ENCODE data around the gene SHISA2.
A peak's percentile ranks its signal among the peaks of the same experiment; 100 is the strongest.

The SHISA2 gene

DNA sequence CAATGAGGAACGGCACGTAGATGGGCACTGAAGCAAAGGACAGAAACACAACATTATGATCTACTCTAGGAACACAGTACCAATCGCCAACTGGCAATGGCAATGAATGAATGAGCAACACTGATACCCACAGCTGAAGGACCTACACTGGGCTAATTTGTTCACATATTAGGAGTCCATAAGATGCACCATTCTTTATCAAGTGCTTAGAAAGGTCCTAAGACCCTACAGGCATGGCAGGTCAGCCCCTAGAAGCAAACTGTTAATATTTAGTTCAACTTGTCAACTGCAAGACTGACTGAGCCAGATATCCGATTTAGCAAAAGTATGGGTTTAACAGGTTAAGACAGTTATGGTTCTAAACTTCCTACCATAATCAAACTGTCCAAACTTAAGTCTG, 4.8 kb downstream of the SHISA2 start:
- DNase-seq, result no peak

DNA sequence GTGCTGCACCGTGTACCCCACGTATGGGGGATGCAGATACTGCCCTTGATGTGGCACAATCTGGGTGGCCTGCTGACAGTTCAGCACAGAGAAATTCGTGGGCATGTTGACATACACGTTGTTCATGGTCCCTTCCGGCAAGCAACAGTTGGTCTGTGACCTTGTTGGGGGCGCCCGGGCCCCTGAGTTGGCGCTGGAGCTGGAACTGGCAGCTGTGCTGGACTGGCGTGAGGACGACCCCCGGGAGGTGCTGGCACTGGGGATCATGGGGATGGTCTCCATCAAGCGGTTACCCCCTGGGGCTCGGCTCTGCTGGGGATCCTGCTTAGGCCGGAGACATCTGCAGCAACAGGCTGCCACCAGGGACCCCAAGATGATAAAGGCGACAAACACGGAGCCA, 5.2 kb downstream of the SHISA2 start:
- no peak for DNase-seq

DNA sequence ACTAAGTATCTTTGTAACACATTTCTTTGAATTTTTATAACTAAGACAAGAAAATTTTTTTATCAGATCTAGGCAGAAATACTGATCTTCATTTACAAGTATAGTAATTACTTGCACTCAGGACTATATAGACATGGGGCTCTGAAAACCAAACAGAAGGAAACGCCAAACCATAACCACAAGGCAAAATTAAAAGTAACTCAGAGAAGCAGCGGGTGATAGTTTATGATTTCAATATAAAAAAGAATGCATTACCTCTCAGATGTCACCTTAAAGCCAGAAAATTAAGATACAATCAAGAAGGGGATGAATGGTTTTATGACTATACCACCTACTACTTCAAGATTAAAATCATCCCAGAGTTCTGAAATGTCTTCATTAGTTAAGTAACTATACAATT, 6.7 kb downstream of the SHISA2 start:
- DNase-seq, result no peak

- DNase-seq, result no peak
Measured at GRCh38 chr13:26042785-26043184, 9.0 kb downstream of the SHISA2 start.

GRCh38 chr13:26041444-26041843, 10.4 kb downstream of the SHISA2 start:
- no peak for DNase-seq

DNA sequence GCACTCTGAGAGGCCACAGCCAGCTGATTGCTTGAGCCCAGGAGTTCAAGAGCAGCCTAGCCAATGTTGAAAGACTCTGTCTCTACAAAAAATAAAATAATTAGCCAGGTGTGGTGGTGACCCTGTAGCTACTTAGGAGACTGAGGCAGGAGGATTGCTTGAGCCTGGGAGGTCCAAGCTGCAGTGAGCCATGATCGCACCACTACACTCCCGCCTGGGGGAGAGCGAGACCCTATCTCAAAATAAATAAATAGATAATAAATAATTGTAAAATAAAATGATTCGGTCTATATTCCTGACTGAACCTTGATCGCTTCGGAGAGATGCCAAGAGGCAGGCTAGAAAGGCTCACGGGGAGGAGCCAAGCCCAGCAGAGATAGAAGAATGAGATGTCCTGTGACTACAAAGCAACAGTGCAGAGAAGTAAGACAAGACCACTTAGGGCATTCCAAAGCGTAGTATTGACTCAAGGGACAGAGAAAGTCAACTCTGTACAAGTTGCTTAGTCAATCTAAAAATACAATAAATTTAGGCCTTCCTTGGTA, 12.8 kb downstream of the SHISA2 start:
- DNase-seq, result no peak

DNA sequence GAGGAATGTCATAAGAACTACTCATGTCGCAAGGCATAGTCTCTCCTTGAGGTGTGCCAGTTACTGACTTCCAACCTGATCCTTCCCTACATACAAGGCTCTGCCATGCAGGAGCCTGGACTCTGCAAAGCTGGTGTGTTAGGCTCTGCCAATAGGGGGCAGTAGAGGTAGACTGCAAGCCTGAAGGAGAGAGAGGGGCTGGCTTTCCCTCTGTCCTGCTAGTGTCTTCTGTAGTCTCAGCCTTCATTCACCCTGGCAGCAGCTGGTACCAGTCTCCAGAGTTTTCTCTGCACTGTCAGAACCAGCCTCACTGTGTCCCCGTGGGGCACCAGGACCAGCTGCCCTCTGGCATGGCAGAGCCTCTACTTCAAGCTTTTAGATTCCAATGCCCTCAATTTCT, 14.5 kb downstream of the SHISA2 start:
- peak; percentile 77 for DNase-seq

- no peak for DNase-seq
Measured at GRCh38 chr13:26036383-26036782, 15.4 kb downstream of the SHISA2 start.

DNA sequence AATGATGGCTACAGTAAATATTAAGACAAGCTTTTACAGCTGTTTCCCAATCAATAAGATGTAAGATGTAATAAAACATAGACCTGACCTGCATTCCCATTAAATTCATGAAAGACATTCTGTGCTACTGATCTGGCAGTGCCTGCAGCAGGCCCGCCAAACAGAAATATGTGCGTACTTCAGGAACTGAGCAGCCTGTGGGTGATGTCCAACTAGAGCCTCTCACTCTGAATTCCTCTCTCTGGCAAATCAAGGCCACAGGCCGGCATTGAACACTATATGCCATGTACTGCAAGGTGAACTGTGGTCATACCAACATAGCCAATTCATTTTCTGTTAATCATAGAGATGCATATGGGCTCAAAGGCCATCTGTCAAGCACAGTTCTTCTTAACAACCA, 17.8 kb downstream of the SHISA2 start:
- no peak for DNase-seq

DNA sequence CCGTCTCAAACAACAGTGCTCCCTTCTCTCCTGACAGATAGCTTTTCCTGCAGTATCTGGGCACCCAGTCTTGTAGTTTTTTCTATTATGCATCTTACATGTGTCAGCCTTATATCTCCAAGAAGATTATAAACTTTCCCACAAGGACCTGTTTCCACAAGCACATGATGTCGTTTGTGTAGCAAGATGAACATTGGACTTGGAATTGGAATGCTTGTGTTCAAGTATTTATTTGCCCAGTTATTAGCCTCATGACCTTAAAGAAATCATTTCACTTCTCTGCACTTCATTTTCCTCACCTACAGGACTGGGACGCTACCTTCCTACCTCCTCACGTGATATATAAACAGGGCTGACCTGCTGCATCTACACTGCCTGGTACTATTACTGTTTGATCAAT, 21.5 kb downstream of the SHISA2 start:
- DNase-seq, result no peak

- no peak for DNase-seq
Measured at GRCh38 chr13:26029581-26030136, 22.2 kb downstream of the SHISA2 start.

DNA sequence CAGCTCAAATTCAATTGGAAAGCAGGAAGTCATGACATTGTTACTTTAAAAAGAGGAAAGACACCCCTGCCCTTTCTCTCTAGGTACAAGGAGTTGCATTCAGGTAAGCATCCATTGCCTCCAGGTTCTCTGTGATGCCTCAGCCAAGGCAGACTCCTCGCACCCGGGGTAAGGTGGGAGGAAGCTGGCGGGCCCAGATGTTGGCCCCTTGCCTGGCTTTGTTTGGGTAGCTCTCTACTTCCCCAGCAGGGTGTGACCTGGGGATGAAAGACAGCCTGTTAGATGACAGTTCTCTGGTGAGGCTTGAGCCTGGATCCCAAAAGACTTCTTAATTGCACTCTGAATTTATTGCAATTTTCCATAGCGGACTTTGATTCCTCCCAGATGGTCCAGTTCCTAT, 25.6 kb downstream of the SHISA2 start:
- DNase-seq, result no peak

DNA sequence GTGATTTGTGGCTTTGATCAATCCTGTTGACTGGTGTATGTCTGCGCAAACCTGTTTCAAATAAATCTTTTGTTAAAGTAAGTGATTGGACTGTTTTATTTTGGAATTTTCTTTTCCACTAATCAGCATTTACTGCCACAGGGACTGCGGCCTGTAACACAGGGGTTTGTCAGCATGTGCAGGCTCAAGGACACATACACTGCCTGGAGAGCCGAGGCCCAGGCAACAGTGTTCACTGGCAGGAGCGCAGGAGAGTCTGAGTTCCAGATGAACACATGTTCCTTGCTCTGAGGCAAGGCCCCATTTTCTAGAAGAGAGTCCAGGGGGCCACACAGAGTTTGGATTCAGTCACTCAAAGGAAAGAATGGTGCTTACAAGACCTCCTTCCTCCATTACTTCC, 26.0 kb downstream of the SHISA2 start:
- DNase-seq, result no peak

DNA sequence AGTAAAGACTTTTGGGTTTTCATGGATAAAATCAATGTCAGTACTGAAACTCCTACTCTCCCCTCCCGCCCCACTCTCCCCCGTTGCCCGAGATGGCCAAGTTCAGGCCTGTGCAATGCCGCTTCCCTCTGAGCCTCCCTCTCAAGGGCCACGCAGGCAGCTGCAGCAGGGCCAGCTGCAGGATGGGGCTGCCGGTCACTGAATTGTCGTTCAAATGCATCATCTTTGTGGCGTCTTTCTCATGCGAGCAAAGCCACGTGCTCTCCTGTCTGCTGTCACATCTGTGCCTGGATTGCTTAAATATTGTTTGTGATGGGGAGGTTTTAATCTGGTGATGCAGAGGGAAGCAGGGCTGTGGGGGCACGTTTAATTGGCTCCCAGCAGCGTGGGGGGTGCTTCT, 26.6 kb downstream of the SHISA2 start:
- peak; percentile 43 for DNase-seq

- no peak for DNase-seq
Measured at GRCh38 chr13:26024558-26024957, 27.3 kb downstream of the SHISA2 start.

DNA sequence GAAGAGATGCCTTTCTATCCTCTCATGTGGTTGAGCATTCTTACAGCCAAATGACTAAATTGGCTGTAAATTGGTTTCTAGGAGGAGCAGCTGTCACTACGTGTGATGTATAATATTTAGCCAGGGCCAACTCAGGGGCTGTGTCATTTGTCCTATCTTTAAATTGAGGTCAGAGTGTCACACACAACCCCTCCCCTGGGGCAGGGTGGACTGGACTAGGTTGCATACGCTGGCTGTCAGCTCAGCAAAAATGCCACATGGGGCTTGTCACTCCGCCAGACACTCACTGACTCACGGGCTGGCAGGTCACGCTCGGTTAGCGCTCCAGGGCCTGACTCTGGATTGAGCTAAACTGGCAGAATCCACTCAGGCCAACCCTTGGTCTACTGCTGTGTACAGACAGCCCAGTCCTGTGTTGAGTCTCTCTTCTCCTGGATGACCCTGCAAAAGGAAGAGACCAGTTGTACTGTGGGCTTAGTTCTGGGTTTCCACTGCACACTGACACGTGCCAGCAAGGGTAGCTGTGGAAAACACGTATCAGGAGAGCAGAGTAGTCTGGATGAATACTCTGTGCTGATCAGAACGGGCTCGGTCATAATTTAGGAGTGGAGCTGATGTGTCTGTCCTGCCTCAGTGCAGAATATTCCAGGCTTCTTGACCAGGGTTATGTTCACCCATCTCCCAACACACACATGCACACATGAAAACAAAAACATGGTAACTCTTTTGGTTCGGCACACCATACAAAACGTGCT, 29.1 kb downstream of the SHISA2 start:
- DNase-seq, result no peak

GRCh38 chr13:26021956-26022355, 29.9 kb downstream of the SHISA2 start:
- no peak for DNase-seq

- DNase-seq, result no peak
Measured at GRCh38 chr13:26021516-26021915, 30.3 kb downstream of the SHISA2 start.

- no peak for DNase-seq
Measured at GRCh38 chr13:26020891-26021290, 30.9 kb downstream of the SHISA2 start.

DNA sequence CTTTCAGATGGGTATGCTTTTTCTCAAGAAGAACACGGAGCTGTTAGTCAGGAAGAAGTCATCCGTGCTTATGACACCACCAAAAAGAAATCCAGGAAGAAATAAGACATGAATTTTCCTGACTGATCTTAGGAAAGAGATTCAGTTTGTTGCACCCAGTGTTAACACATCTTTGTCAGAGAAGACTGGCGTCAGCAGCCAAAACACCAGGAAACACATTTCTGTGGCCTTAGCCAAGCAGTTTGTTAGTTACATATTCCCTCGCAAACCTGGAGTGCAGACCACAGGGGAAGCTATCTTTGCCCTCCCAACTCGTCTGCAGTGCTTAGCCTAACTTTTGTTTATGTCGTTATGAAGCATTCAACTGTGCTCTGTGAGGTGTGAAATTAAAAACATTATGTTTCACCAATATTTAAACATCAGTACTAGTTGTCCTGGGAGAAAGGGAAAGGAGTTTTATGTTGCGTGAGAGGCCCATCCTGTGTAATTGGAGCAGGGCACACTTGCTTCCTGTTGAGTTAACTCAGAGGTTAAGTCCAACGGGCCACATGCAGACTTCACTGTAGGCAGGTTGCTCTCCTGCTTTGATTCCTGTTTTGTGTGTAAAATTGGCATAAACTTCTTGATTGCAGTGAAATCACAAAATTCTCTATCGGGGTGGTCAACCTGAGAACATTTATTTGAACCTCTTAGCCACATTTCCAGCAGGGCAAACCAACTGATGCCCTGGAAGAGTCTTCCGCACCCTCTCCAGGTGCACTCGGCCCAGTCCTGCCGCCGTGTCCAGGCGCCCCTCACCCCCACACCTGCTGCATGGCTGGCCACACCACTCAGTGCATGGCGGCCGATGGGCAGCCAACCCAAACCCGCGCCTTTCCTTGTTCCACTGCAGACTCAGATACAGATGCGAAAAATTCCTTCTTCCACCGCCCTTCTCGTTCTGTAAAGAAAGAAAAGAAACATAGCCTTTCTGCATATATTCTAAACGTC, 31.6 kb downstream of the SHISA2 start:
- no peak for DNase-seq

DNA sequence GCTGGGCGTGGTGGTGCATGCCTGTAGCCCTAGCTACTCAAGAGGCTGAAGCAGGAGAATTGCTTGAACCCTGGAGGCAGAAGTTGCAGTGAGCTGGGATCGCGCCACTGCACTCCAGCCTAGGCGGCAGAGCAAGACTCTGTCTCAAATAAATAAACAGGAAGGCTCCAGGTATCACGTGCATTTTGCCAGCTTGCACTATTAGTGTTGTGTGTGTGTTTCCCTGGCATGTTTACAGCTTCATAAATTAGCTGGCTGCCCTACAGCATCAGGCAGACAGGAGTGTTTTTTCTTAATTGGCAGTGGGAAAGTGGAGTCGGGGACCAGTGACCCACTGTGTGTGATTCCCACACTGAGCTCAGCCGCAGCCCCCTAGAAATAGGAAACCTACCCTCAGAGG, 32.6 kb downstream of the SHISA2 start:
- DNase-seq, result no peak

GRCh38 chr13:26017932-26018665, 33.7 kb downstream of the SHISA2 start:
- DNase-seq, result no peak

All from midbrain (tissue), 1 donor.